AG10803 (cell line): ENCODE results near the gene KRT36.

Experiments
- DNase-seq: peaks from one replicate; pipeline ENCODE4 v3.0.0; 2010; ENCODE audit warnings: low read depth
- H3K4me3 ChIP-seq: 2 replicates; pipeline ENCODE4 v1.5.1; 2011; ENCODE audit warnings: mild to moderate bottlenecking, low read length, control low read depth
- TF ChIP-seq, protein P1 (sequence below): conservative IDR thresholded peaks from 2 replicates; pipeline ENCODE4 v1.5.1; 2011; ENCODE audit warnings: mild to moderate bottlenecking, low read length, control low read depth, inconsistent platforms

KRT36 gene

DNA sequence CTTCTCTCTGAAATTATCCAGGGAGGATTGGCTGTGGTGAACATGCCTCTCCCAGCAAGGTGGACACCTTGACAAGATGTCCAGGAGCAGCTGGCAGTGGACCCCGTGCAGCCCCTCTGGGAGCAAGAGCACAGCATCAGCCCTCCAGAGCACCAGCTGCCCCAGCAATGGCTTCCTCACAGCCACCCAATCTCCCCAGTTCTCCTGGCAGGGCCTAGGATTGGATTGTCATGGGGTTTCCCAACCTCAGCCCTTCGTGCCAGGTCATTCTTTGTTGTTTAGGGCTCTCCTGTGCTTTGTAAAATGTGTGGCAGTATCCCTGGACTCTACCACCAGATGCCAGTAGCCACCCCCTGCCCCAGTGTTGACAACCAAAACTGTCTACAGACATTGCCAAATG is 1.8 kb upstream of the KRT36 start:
- no peak for DNase-seq
- no peak overlapping the region for H3K4me3 ChIP-seq
- TF ChIP-seq, protein P1, sequence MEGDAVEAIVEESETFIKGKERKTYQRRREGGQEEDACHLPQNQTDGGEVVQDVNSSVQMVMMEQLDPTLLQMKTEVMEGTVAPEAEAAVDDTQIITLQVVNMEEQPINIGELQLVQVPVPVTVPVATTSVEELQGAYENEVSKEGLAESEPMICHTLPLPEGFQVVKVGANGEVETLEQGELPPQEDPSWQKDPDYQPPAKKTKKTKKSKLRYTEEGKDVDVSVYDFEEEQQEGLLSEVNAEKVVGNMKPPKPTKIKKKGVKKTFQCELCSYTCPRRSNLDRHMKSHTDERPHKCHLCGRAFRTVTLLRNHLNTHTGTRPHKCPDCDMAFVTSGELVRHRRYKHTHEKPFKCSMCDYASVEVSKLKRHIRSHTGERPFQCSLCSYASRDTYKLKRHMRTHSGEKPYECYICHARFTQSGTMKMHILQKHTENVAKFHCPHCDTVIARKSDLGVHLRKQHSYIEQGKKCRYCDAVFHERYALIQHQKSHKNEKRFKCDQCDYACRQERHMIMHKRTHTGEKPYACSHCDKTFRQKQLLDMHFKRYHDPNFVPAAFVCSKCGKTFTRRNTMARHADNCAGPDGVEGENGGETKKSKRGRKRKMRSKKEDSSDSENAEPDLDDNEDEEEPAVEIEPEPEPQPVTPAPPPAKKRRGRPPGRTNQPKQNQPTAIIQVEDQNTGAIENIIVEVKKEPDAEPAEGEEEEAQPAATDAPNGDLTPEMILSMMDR: no peak

GRCh38 chr17:41490000-41490990 is 585 bp upstream of the KRT36 start:
- no peak for DNase-seq
- no peak overlapping the region for H3K4me3 ChIP-seq
- TF ChIP-seq, protein P1: no peak

GRCh38 chr17:41486809-41487530 is 2.7 kb downstream of the KRT36 start:
- no peak overlapping the region for H3K4me3 ChIP-seq
- TF ChIP-seq, protein P1: peak; percentile 32
- no peak for DNase-seq

DNA sequence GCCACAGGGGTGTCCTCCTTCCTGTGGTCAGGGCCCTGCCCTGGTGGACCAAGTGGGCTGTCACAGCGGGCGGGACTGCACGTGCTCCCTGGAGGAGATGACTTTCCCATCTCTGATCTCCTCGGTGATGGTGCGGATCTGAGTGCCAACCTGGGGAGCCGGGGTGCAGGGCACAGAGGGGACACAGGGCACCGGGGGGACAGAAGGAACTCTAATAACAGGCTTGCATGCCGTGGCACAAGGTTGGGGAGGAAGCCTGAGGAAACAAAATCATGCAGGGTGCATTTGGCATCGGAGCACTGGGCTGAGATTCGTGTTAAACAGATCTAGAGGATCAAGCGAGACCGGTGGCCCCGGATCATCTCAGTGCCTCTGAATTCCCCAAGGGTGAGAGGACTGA is 3.4 kb downstream of the KRT36 start:
- no peak overlapping the region for H3K4me3 ChIP-seq
- DNase-seq: no peak
- TF ChIP-seq, protein P1: no peak

DNA sequence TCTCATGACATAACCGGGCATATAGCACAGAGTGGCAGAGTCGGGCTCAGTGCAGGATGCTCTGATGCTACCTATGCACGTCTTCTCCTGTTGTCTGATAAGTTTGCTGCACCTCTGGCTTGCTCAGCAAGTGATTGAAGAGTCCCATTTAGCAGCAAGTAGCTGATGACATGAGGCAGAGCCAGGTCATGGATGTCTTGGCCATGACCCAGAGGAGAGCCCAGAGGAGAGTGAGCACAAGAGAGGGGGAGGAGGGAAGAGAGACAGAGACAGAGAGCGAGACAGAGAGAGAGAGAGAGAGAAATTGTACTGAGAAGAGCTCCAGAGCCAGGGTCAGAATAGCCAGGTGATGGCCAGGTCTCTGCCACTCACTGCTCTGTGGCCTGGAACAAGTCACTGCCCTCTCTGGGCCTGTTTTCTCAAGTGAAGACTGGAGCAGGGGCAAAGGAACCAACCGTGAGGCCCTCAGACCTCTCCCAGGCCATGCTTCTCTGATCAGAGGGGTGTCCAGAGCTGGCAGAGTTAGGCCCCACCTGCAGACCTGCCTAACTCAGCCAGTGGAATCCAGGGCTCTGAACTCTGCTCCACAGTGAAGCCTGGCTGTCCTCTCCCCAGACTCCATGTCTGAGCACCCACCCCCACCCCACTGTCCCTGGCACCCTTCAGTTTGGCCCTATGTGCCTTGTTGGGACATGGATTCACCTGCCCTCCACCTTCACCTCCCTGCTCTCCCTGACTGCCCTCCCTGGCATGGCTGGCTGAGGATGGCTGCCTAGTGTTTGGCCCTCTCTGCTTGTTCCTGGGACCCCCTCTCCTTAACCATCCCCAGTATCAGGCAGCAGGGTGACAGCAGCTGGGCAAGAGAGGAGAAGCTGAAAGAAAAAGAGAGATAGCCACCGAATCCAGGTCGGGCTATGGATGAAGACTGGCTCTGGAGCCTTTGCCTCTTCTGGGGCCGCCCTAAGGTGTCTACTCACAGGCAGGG is 4.5 kb downstream of the KRT36 start:
- H3K4me3 ChIP-seq: no peak overlapping the region
- TF ChIP-seq, protein P1: no peak
- DNase-seq: no peak

GRCh38 chr17:41483991-41484826 is 5.5 kb downstream of the KRT36 start:
- TF ChIP-seq, protein P1: no peak
- no peak overlapping the region for H3K4me3 ChIP-seq
- no peak for DNase-seq
